Stimulated activated CD8-positive, alpha-beta memory T cell treated with anti-CD3 and anti-CD28 coated beads, Interleukin-4, amount 100 ng/mL, for 1 hour (primary cell): ENCODE results near the gene COL5A2.

Source experiments
- DNase-seq, 2 donors: peaks; one replicate each; pipeline ENCODE4 v3.0.0-alpha.2; 2020; ENCODE audit warnings: low read depth in 2 of 2, low spot score in 1 of 2

The COL5A2 gene

DNA sequence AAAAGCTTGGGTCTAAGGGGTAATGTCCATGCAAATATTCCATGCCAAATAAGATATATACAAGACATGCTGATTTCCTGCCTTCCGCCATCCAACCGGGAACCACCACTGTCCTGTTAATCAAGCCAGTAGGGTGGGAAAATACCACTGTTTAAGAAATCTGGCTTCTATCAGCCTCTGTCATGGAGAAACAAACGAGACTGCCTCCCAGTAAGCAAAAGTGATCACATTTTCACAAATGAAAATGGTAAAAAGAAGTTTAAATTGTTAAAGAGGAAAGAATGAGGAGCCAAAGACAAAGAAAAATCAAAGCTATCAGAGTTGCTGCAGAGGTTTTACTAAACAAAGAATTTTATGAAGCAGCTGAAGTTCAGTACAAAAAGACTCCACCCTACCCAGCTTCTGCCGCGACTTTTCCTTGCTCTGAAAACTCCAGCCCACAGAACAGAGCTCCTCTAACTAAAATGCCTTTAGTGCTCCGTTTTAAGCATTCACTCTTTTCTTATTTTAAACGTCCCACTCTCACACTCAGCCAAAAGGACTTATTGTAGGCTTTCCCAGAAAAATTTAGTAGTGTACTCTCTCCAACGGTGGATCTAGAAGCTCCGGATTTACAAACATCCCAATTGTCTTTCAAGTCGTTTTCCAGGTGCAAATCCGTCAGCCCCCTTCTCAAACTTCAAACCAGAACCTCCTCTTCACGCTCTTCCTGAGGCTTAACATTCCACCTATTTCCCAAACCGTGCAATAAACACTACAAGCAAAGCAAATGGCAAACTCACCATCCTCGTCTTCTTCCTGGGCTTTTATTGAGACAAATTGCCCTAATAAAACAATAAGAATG, 613 bp downstream of the COL5A2 start:
- no peak for DNase-seq

DNA sequence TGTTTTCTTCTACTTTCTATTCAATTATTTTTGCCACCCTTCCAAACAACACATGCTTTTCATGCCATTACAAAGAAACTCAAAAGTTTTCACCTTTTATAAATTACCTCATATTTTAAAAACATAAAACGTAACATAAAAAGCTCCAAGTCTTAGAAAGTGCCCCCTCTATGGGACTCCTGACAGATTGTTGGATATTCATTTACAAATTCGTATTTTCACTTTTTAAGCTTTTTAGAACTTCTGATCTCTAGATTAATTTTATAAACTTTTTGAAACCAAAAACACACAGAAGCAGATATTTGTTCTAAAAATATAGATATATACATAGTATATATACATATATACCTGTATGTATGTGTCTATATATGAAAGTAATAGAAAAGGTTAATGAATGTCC, 1.5 kb downstream of the COL5A2 start:
- DNase-seq, result no peak

DNA sequence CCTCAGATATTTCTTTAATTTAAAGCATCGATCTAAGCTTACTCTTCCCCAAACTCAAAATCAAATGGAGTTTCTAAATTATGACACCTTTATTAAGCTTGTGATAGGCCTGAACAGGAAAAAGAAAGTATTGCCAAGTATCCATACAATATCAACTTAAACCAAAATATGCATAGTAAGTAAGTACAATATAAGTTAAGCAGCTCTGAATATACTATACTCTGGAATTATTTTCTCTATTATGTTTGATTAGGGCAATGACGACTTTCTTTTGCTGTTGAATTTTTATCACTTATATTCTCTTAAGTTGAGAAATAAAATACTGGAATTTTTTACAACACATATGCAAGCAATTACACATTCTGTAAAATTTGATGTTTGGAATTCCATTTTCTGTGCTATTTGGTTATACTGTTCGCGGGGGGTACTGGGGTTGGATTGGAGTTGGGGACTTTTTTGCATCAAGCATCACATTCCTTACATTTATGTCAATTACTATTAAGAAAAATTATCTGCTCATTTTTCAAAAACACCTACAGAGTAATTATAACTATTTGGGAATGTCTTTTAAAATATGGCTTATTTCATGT, 2.2 kb downstream of the COL5A2 start:
- no peak for DNase-seq

DNA sequence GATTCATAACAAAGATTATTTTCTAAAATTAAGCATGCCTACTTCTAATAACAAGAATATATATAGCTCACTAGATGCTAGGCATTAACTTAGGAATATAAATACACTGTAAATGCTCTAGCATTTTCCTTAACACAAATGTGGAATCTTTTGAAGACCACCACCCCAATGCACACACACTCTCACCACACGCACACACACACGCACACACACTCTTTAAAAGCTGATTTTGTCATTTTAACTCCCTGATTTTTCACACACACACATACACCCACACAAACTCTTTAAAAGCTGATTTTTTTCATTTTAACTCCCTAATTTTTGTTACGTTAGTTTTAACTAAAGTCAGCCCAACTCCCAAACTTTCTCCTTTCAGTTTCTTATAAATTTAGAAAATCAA, 3.0 kb downstream of the COL5A2 start:
- no peak for DNase-seq

DNA sequence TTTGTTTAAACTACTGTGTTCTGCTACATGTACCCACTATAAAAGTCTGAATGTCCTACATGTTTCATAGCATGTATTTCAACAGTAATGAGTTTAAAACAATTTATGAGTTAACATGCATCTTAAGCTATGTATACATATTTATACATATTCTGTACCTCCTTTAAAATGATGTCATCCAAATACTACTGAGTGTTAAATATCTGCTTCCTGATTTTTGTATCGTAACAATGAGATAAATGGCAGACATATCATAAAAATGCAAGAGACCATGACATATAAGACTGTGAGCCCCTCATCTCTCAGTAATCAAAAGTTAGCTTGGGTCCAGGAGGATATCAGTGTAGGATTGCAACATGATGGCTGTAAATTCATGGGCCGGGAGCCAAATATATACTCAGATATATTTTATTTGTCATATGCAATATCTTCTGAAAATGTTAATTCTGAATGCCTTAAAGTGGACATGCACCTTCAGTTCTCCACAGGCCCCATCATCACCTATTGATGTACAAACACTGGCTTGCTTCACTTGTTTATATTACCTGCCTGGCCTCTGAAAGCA, 3.6 kb downstream of the COL5A2 start:
- DNase-seq, result no peak

DNA sequence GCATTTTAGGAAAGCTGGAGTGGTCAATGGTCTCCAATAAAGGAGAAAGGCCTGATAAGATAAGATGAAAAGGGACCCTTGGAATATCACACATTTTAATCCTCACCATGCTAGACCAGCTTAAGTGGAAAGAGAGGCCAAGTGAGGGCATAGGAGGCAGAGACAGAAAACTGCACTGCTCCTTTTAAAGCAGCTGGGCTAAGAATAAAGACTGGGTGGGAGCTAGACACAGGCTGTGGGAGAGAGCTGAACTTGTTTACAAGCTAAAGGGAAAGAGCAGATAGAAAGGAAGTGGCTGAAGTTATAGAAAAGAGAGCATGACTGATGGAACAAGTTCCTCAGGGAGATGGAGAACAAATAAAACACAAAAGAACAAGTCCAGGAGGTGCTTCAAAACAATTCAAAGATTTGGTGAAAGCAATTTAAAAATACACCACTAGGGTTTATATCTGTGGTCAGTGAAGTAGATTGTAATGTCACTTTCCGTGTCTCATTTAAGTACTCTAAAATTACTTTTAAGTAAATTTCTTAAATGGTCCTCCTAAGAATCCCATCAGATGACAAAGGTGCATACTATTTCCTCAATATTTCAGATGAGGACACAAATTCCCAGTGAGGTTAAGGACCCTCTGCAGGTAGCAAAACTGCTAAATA, 7.5 kb downstream of the COL5A2 start:
- no peak for DNase-seq

DNA sequence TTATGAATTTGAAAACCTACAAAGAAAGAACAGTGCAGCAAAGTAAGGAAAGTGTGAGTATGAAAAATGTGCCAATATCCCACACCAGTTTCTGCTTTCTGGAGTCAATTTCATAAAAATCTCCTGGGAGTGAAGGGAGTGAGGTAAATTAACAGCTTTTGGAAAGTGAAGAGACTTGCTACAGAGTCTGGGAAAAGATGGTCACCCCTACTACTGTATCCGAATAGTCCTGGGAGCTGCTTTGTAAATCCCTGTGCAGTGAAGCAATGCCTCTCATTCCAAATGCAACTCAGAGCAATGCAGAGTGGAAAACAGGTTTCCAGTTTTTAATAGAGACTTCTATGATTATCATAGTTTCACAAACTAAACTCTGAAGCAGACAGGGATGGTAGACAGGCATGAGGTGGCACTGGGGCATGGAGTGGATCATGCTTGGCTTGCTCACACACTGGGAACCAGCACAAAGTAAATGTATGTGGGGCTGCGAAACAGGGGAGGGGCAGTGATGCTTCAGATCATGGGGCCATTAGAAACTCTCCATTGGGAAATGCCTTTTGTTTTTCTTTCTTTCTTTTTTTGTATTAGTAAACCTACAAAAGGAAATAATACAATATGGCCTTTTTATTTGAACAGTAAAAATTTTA, 10.6 kb downstream of the COL5A2 start:
- no peak for DNase-seq

DNA sequence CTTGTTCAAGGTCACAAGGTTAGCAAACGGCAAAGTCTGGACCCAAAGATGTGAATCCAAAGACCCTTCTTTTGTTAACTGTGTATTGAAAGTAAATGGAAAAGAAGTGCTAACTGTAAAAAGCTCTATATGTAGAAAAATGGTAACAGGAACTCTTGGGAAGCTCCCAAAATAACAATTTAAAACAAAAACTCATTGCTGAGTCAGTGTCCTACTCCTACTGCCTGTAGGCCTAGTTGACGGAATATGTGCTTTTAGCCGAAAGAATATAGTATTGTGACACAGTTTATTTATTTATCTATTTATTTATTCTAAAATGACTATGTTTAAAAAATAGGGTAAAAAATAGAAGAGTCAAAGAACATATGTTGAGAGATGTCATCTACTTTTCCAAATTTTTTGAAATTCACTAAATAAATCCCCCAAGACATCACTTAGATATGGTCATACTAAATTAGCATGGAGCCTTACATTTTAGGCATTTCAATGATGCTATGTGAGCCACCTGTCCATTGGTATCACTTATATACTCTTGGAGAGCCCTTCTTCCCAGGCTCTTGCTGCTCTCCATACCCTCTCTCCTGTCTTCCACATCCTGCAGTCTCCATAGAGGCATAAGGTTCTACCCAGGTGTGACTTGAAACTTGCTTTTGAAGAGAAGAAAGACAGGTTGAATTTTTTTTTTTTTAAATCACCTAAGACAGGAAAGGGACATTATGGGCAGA, 13.7 kb downstream of the COL5A2 start:
- no peak for DNase-seq

DNA sequence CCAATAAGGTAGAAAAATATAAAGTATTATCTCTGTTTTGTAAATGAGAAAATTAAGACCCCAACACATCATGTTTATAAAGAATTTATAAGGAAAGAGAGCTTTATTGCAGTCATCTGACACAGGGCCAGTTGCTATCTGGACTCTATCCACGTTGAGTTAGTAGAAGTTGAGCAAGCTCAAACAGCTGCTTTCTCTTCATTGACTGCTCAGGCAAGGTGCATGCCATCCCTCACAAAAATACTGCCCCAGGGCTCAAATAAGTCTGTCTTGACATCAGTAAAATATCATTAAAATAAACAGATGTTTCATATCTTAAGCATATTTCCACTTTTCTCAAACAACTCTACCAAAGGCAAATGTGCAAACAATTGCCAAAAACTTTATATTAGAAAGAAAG, 14.8 kb downstream of the COL5A2 start:
- no peak for DNase-seq

DNA sequence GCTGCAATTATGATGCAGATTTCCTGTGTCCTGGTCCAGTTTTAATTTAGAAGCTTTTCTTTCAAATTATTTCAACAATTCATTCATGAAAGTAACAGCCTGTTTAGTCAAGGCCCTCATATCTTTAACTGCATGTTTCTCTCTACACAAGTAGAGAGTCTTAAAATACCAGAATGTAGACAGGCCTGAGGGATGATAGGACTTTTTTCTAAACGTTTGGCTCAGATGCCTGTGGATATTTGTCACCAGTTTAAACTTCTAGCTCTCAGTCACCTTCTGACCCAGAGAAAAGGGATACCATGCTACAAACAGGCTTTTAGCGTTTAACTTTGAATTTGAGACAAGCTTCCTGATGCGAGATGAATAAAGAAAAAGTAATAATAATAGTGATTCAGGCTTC, 15.7 kb downstream of the COL5A2 start:
- DNase-seq, result no peak

DNA sequence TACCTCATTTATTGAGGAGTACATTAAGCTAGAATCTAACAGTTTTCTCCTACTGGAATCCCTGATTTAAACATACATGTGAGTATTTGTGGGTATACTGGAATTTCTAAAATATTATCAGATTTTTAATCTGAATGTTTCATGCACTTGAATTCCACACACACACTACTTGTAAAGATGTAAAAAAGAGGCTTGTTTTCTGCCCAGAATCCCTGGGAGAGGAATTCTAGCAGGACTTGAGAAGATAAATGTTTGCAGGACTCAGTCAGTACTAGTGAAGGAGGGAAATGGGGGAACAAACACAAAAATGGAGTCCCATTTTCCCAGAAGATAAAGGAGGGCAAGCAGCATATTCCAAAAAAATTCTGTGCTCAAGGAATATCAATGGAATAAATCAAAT, 17.0 kb downstream of the COL5A2 start:
- DNase-seq, result no peak

DNA sequence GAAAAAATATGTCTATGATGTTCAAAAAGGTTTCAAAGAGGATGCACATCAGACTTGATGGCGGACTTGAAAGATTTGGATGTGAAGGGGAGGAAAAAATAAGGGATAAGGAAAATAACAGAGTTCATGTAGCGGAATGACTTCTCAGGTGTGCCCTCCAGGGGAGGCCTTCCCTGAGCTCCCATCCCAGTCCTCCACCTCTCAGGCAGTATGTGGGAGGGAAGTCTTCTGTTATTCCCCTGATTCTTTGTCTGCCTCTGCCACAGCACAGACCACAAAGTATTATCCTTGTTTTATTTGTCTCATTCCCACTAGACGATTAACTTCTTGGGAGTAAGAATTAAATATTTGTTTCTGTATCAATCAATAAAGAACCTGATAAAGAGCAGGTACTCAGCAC, 17.7 kb downstream of the COL5A2 start:
- DNase-seq, result no peak

DNA sequence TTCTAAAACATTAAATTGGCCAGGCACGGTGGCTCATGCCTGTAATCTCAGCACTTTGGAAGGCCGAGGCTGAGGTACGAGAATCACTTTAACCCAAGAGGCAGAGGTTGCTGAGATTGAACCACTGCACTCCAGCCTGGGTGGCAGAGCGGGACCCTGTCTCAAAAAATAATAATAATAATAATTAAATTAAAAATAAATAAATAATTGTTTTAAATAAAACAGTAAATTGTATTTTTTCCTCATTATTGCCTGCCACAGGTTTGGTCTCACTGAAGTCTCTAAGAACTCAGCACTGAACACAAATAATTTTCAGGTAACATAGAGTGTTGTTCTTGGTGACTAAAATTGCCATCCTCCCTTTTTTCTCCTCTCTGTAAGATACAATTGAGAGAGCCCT, 19.8 kb downstream of the COL5A2 start:
- DNase-seq, result no peak

DNA sequence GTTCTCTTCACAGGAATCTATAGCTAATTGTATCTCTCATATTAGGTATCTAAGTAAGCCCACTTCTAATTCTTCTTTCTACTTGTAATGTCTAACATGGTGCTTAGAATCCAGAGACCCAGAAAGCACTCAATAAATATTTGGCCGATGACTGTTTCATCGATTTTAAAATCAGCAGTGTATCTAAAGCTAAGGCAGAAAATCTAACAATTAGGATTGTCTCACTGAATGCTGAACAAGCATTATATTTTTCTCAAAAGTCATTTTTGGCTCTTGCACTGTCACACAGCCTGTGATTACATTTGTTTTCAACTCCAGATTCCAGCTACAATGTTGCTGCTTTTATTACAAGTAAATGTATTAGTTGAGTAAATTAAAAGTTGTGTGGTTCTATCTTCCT, 20.3 kb downstream of the COL5A2 start:
- no peak for DNase-seq

DNA sequence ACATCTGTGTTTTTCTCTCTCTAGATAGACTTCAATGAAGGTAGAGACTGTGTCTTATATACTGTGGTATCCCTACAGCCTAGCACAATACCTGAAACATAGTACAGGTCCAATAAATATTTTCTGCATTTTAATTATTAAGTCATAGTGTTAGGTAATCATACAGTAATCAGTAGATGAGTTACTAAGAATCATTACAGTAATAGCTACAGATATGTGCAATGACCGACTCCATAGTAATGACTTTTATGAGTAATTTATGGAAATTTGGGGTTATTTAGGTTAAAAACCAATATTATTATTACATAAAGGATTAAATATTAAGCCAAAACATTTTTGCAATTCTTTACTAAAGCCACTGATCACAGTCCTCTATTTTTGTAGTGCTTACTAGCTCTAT, 21.6 kb downstream of the COL5A2 start:
- DNase-seq, result no peak

DNA sequence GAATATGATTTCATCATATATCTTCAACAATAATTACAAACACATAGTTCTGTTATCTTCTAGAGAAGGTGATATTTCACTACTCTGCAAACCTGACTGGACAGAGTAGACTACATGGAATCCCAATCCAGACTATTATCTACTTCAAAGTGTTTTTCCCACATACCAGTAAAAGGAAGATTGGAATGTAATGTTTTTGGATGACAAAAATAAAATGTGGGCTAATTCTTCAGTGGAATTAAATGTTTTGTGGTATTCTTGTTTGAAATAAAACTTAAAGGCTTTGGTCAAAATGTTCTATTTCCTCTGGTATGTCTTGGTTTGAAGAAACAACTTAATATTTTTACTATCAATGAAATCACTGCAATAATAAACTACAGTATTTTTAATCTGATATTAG, 22.1 kb downstream of the COL5A2 start:
- DNase-seq, result no peak

DNA sequence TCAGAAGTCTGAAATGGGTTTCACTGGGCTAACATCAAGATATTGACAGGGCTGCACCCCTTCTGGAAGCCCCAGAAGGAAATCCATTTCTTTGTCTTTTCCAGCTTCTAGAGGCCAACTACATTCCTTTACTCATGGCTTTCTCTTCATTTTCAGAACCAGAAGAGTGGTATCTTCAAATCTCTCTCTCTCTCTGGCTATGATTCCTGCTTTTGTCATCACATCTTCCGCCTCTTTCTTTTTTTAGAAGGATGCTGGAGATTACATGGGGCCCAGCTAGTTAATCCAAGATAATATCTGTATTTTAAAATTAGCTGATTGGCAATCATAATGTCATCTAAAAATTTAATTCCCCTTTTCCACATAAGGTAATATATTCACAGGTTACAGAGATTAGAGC, 23.8 kb downstream of the COL5A2 start:
- no peak for DNase-seq

DNA sequence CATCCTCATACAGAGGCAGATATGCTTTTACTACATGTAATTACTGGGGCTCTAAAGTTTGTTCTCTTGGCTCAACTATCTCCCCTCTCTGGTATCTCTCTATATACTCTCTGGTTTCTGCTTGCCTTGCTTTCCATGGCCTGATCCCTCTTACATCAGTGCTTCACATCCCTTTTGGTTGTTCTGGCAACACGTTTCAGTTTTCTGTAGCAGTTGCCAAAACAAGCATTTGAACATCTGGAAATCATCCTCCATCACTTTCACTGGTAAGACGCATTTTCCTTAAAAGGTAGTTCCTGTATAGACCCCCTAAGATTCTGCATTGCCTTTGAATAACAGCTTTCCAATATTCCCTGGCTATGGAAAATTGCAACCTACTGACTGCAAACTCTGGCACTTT, 25.9 kb downstream of the COL5A2 start:
- no peak for DNase-seq

DNA sequence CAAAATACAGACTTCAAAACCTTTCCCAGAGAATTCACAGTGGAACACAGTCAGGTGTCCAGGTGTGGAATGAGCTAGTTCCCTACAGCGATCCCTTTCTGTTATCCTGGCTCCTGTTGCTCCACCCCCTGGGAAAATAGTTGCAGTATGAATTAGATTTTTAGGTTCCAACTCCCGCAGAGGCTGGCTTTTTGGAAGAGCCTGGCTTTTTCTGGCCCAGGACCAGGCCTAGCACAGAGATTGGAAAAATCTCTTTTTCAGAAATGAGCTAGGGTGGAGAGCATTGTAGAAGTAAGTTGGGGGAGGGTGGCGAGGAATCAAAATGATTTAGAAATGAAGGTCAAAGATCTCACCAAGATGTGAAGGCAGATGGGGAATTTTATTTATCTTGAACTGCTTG, 27.1 kb downstream of the COL5A2 start:
- DNase-seq, result no peak

DNA sequence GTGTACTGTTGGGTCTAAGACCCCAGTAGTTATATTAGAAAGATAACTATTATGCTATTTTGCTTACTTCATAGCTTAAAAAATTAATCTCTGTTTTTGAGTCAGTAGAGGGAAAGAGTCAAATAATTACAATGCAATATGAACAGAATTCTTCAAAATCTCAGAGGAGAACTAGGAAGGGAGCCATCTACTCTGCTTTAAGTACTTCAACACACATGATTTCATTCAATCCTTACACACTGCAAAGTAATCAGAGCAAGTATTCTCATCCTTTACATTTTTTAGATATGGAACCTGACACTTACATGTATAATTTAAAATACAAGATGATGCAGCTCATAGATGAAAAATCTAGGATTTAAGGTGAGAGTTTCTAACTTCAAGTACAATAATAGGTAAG, 27.7 kb downstream of the COL5A2 start:
- no peak for DNase-seq

DNA sequence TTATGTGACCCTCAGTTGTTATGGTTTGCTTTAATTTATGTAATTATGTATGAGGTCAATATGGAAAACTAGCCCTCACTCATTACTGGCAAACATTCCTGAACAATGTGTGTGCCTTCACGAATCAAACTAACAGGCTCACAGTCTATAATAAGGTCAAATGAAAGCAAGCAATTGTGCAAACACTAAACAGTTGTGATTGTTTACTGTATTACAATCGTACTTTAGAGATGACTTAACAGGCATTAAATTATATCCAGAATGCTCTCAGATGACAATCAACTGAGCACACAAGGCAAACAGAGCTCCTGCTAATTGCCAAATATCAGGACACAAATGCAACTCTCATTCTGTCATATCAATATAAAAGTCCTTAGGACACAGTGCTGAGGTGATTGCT, 29.5 kb downstream of the COL5A2 start:
- no peak for DNase-seq
